ENCODE measurements around the gene LRP11. TPM values are rescaled to one million over a fixed set of nuclear protein-coding genes. Genes with fewer than 3 reads are reported as not detected.

Gene LRP11
- total and polyA plus RNA-seq, 2 of the 13 experiments (the other 11 are each of a cell fraction or from before 2014, with no cell fraction given), result 32.4 to 48.9 TPM

- TF ChIP-seq ZNF710 (CRISPR knock-in tag; IDR thresholded peaks at IDR 0.05; ENCODE audit: borderline replicate concordance) (no peak), RBM22 (optimal IDR thresholded peaks at IDR 0.05; ENCODE audit: low read length) (no peak), ZNF333 (CRISPR knock-in tag; IDR thresholded peaks at IDR 0.05; ENCODE audit: borderline replicate concordance) (no peak), ZNF512B (CRISPR knock-in tag; IDR thresholded peaks at IDR 0.05; ENCODE audit: borderline replicate concordance) (no peak), CERS6 (CRISPR knock-in tag; IDR thresholded peaks at IDR 0.05) (no peak), ZBTB10 (CRISPR knock-in tag; IDR thresholded peaks at IDR 0.05; ENCODE audit: borderline replicate concordance) (no peak), HMG20A (CRISPR knock-in tag; IDR thresholded peaks at IDR 0.05; ENCODE audit: borderline replicate concordance) (no peak), TEAD3 (CRISPR knock-in tag; optimal IDR thresholded peaks at IDR 0.05; ENCODE audit: borderline replicate concordance) (peak; percentile 81), IRF2 (CRISPR knock-in tag; IDR thresholded peaks at IDR 0.05) (no peak), ONECUT2 (CRISPR knock-in tag; IDR thresholded peaks at IDR 0.05) (0 out of 2 replicates have a peak, but pooled peaks have one; percentile 28), KDM4B (CRISPR knock-in tag; IDR thresholded peaks at IDR 0.05) (no peak), ZMAT3 (CRISPR knock-in tag; conservative IDR thresholded peaks at IDR 0.05) (no peak), ZNF382 (CRISPR knock-in tag; IDR thresholded peaks at IDR 0.05; ENCODE audit: borderline replicate concordance) (no peak), PAX8 (CRISPR knock-in tag; IDR thresholded peaks at IDR 0.05; ENCODE audit: borderline replicate concordance) (no peak), ZNF660 (CRISPR knock-in tag; IDR thresholded peaks at IDR 0.05; ENCODE audit: borderline replicate concordance, low read depth) (no peak), ZSCAN21 (CRISPR knock-in tag; IDR thresholded peaks at IDR 0.05; ENCODE audit: borderline replicate concordance) (no peak), MIER2 (CRISPR knock-in tag; IDR thresholded peaks at IDR 0.05) (no peak), MAFF (IDR thresholded peaks at IDR 0.05; ENCODE audit: low read depth, low read length) (peak; percentile 100), ZNF296 (CRISPR knock-in tag; conservative IDR thresholded peaks at IDR 0.05) (no peak), NFRKB (IDR thresholded peaks at IDR 0.05) (no peak), FOXK2 (IDR thresholded peaks at IDR 0.05) (no peak), ZNF468 (CRISPR knock-in tag; IDR thresholded peaks at IDR 0.05) (no peak), TEAD2 (CRISPR knock-in tag; IDR thresholded peaks at IDR 0.05) (no peak)
These were observed 3.9 kb upstream of the LRP11 start (continued) for GRCh38 chr6:149867876-149868640.
